Measurements from ENCODE around the gene MAP4K2.

The MAP4K2 gene

GRCh38 chr11:64771861-64772260, 31.2 kb downstream of the MAP4K2 start:
- no peak for DNase-seq
- Histone ChIP-seq H3K27ac (no peak overlapping the region), H3K27me3 (ENCODE audit: insufficient read depth, low read depth, severe bottlenecking) (no peaks in the 10 kb centered on the region), H3K36me3 (peaks cover 100% of the 10 kb centered on the region), H3K9me3 (ENCODE audit: severe bottlenecking) (no peaks in the 10 kb centered on the region), H3K4me3 (ENCODE audit: low read depth, low read length) (no peak overlapping the region)
- TF ChIP-seq CTCF (IDR thresholded peaks at IDR 0.05; ENCODE audit: low read depth, low read length) = no peak

GRCh38 chr11:64770120-64770519, 32.9 kb downstream of the MAP4K2 start:
- H3K27ac ChIP-seq = no peak overlapping the region
- H3K27me3 ChIP-seq (ENCODE audit: insufficient read depth, low read depth, severe bottlenecking) = no peaks in the 10 kb centered on the region
- peaks cover 98% of the 10 kb centered on the region for H3K36me3 ChIP-seq
- no peak overlapping the region for H3K4me3 ChIP-seq (ENCODE audit: low read depth, low read length)
- no peak for TF ChIP-seq CTCF (IDR thresholded peaks at IDR 0.05; ENCODE audit: low read depth, low read length)
- DNase-seq = no peak
- no peaks in the 10 kb centered on the region for H3K9me3 ChIP-seq (ENCODE audit: severe bottlenecking)

GRCh38 chr11:64769283-64769682, 33.7 kb downstream of the MAP4K2 start:
- Histone ChIP-seq H3K27ac (no peak overlapping the region), H3K9me3 (ENCODE audit: severe bottlenecking) (no peaks in the 10 kb centered on the region), H3K4me3 (ENCODE audit: low read depth, low read length) (no peak overlapping the region), H3K27me3 (ENCODE audit: insufficient read depth, low read depth, severe bottlenecking) (no peaks in the 10 kb centered on the region), H3K36me3 (peaks cover 98% of the 10 kb centered on the region)
- no peak for DNase-seq
- no peak for TF ChIP-seq CTCF (IDR thresholded peaks at IDR 0.05; ENCODE audit: low read depth, low read length)

- no peak for DNase-seq
Observed at GRCh38 chr11:64768300-64768694, 34.7 kb downstream of the MAP4K2 start.

GRCh38 chr11:64767344-64768299, 35.4 kb downstream of the MAP4K2 start:
- H3K36me3 ChIP-seq = peaks cover 98% of the 10 kb centered on the region
- H3K27me3 ChIP-seq (ENCODE audit: insufficient read depth, low read depth, severe bottlenecking) = no peaks in the 10 kb centered on the region
- no peaks in the 10 kb centered on the region for H3K9me3 ChIP-seq (ENCODE audit: severe bottlenecking)
- peak; percentile 83 for DNase-seq
- TF ChIP-seq CTCF (IDR thresholded peaks at IDR 0.05; ENCODE audit: low read depth, low read length) = peak; percentile 84
- no peak overlapping the region for H3K27ac ChIP-seq
- H3K4me3 ChIP-seq (ENCODE audit: low read depth, low read length) = no peak overlapping the region

More at GRCh38 chr11:64768300-64768694, 34.7 kb downstream of the MAP4K2 start:
- Histone ChIP-seq H3K4me3 (ENCODE audit: low read depth, low read length) (no peak overlapping the region), H3K27ac (no peak overlapping the region), H3K9me3 (ENCODE audit: severe bottlenecking) (no peaks in the 10 kb centered on the region), H3K36me3 (peaks cover 98% of the 10 kb centered on the region), H3K27me3 (ENCODE audit: insufficient read depth, low read depth, severe bottlenecking) (no peaks in the 10 kb centered on the region)
- no peak for TF ChIP-seq CTCF (IDR thresholded peaks at IDR 0.05; ENCODE audit: low read depth, low read length)

Measured in WERI-Rb-1 (cell line).